ENCODE results near the gene NQO1. TPM values are rescaled to one million over a fixed set of nuclear protein-coding genes. Genes with fewer than 3 reads are reported as not detected.

NQO1 gene
- total RNA-seq, 1 experiment from 2014 or later, result 251 TPM

GRCh38 chr16:69720822-69721430, 5.4 kb downstream of the NQO1 start:
- H3K4me2 ChIP-seq (ENCODE audit: low read length), result no peak overlapping the region
- ChIA-PET POLR2A (ENCODE audit: unreplicated experiment) (interaction anchor here (0.5 kb wide), 1 partner anchor 168 kb away, joined by 5 read pairs; no protein-coding TSS in a partner anchor), CTCF (no interaction called here)
- H3K79me2 ChIP-seq (ENCODE audit: low read length), result peaks cover 59% of the 10 kb centered on the region
- H3F3A ChIP-seq (ENCODE audit: low read length, unreplicated experiment), result no peaks in the 10 kb centered on the region
- no peaks in the 10 kb centered on the region for H3K9me2 ChIP-seq (replicated peaks; ENCODE audit: low read length)
- DNase-seq (no peak), ATAC-seq (no peak)
- H4K20me1 ChIP-seq (ENCODE audit: low read length), result peaks cover 7% of the 10 kb centered on the region; the same call in 1 of the 2 replicates
- no peak overlapping the region for H3K4me3 ChIP-seq (ENCODE audit: low read length)
- H3K9ac ChIP-seq (ENCODE audit: low read length), result no peak overlapping the region
- TF ChIP-seq EZH2phosphoT487 (IDR thresholded peaks at IDR 0.05; ENCODE audit: borderline replicate concordance, low read length), result no peak
- TF ChIP-seq EZH2 (IDR thresholded peaks at IDR 0.05; ENCODE audit: low read length, unreplicated experiment), result no peak
- TF ChIP-seq CTCF (conservative IDR thresholded peaks at IDR 0.05; ENCODE audit: low read depth, low read length), result no peak
- no peaks in the 10 kb centered on the region for H3K27me3 ChIP-seq (ENCODE audit: low read length)
- H3K9me3 ChIP-seq (ENCODE audit: low read length), result no peaks in the 10 kb centered on the region
- H3K36me3 ChIP-seq (ENCODE audit: low read depth, low read length), result peaks cover 10% of the 10 kb centered on the region
- no peak overlapping the region for H2AFZ ChIP-seq (ENCODE audit: low read length)
- H3K27ac ChIP-seq (ENCODE audit: low read length), result no peak overlapping the region
- BruUV-seq (replicated peaks), result no TSS peak
- intact Hi-C loops (cut with micrococcal nuclease), result no loop called here
- H3K4me1 ChIP-seq (ENCODE audit: insufficient read depth, low read length), result peaks cover 18% of the 10 kb centered on the region

- no peak overlapping the region for H3K4me2 ChIP-seq (ENCODE audit: low read length)
- H3K4me1 ChIP-seq (ENCODE audit: insufficient read depth, low read length), result no peaks in the 10 kb centered on the region
- POLR2A ChIA-PET (ENCODE audit: unreplicated experiment), result no interaction called here
- no peaks in the 10 kb centered on the region for H3F3A ChIP-seq (ENCODE audit: low read length, unreplicated experiment)
- H3K36me3 ChIP-seq (ENCODE audit: low read depth, low read length), result peaks cover 16% of the 10 kb centered on the region
- ATAC-seq, result no peak
- CTCF ChIA-PET, result no interaction called here
- no peaks in the 10 kb centered on the region for H3K9me3 ChIP-seq (ENCODE audit: low read length)
- DNase-seq, result no peak
- no peaks in the 10 kb centered on the region for H3K9me2 ChIP-seq (replicated peaks; ENCODE audit: low read length)
- H3K27me3 ChIP-seq (ENCODE audit: low read length), result no peaks in the 10 kb centered on the region
- intact Hi-C loops (cut with micrococcal nuclease), result no loop called here
- TF ChIP-seq EZH2 (IDR thresholded peaks at IDR 0.05; ENCODE audit: low read length, unreplicated experiment) (no peak), CTCF (conservative IDR thresholded peaks at IDR 0.05; ENCODE audit: low read depth, low read length) (no peak), EZH2phosphoT487 (IDR thresholded peaks at IDR 0.05; ENCODE audit: borderline replicate concordance, low read length) (no peak)
- no TSS peak for BruUV-seq (replicated peaks)
- no peak overlapping the region for H3K9ac ChIP-seq (ENCODE audit: low read length)
- H3K79me2 ChIP-seq (ENCODE audit: low read length), result peaks cover 32% of the 10 kb centered on the region
- H3K4me3 ChIP-seq (ENCODE audit: low read length), result no peak overlapping the region
- no peak overlapping the region for H2AFZ ChIP-seq (ENCODE audit: low read length)
- no peak overlapping the region for H3K27ac ChIP-seq (ENCODE audit: low read length)
- H4K20me1 ChIP-seq (ENCODE audit: low read length), result no peaks in the 10 kb centered on the region
Measured at GRCh38 chr16:69718111-69718764, 8.1 kb downstream of the NQO1 start.

GRCh38 chr16:69717066-69717465, 9.3 kb downstream of the NQO1 start:
- Histone ChIP-seq H4K20me1 (ENCODE audit: low read length) (no peaks in the 10 kb centered on the region), H3K36me3 (ENCODE audit: low read depth, low read length) (peaks cover 26% of the 10 kb centered on the region), H3K4me2 (ENCODE audit: low read length) (no peak overlapping the region), H3K27me3 (ENCODE audit: low read length) (no peaks in the 10 kb centered on the region), H3K9me2 (replicated peaks; ENCODE audit: low read length) (no peaks in the 10 kb centered on the region), H3F3A (ENCODE audit: low read length, unreplicated experiment) (no peaks in the 10 kb centered on the region), H3K9ac (ENCODE audit: low read length) (no peak overlapping the region), H3K79me2 (ENCODE audit: low read length) (peaks cover 21% of the 10 kb centered on the region), H3K4me3 (ENCODE audit: low read length) (no peak overlapping the region), H3K27ac (ENCODE audit: low read length) (no peak overlapping the region), H3K9me3 (ENCODE audit: low read length) (no peaks in the 10 kb centered on the region), H3K4me1 (ENCODE audit: insufficient read depth, low read length) (no peaks in the 10 kb centered on the region), H2AFZ (ENCODE audit: low read length) (no peak overlapping the region)
- ATAC-seq, result no peak
- TF ChIP-seq CTCF (conservative IDR thresholded peaks at IDR 0.05; ENCODE audit: low read depth, low read length), result no peak
- TF ChIP-seq EZH2phosphoT487 (IDR thresholded peaks at IDR 0.05; ENCODE audit: borderline replicate concordance, low read length), result no peak
- no peak for TF ChIP-seq EZH2 (IDR thresholded peaks at IDR 0.05; ENCODE audit: low read length, unreplicated experiment)
- intact Hi-C loops (cut with micrococcal nuclease), result no loop called here
- ChIA-PET POLR2A (ENCODE audit: unreplicated experiment) (no interaction called here), CTCF (no interaction called here)
- no TSS peak for BruUV-seq (replicated peaks)
- no peak for DNase-seq
